Psoas muscle (tissue), 8 donors: Measurements from ENCODE around the gene PAX6. TPM values are rescaled to one million over a fixed set of nuclear protein-coding genes. Genes with fewer than 3 reads are reported as not detected.

Experiments
- ATAC-seq, 4 donors: fragments of 200-7000 bp; cut with Tn5 transposase; one replicate each; pipeline ENCODE4 v1.9.1; 2020; ENCODE audit warnings: moderate library complexity in 3 of 4, mild to moderate bottlenecking in 2 of 4
- DNase-seq, 2 donors: peaks; one replicate each; pipeline ENCODE4 v3.0.0-alpha.2; 2020
- H3K27ac ChIP-seq: fragments of 200-600 bp; one replicate; pipeline ENCODE4 v1.8.0; 2022
- H3K27me3 ChIP-seq, 3 donors: fragments of 200-600 bp in 1 of 3; one replicate each; pipeline versions ENCODE4 v1.6.1 to v1.8.0; 2013 to 2022; ENCODE audit warnings: low read length in 2 of 3, mild to moderate bottlenecking in 2 of 3, moderate library complexity in 1 of 3; ENCODE audit not compliant: insufficient read depth in 3 of 3
- H3K36me3 ChIP-seq, 2 donors: fragments of 200-600 bp in 1 of 2; one replicate each; pipeline versions ENCODE4 v1.6.1 to v1.8.0; 2013 to 2022; ENCODE audit warnings: low read depth in 1 of 2, mild to moderate bottlenecking in 1 of 2, moderate library complexity in 1 of 2; ENCODE audit not compliant: insufficient read depth in 1 of 2
- H3K4me1 ChIP-seq: fragments of 200-600 bp; one replicate; pipeline ENCODE4 v1.8.0; 2022
- H3K4me3 ChIP-seq: fragments of 200-600 bp; one replicate; pipeline ENCODE4 v1.8.0; 2022; ENCODE audit warnings: mild to moderate bottlenecking
- H3K9me3 ChIP-seq: fragments of 200-600 bp; one replicate; pipeline ENCODE4 v1.8.0; 2022
- CTCF ChIP-seq: fragments of 200-600 bp; IDR thresholded peaks from one replicate; pipeline ENCODE4 v1.8.0; 2022; ENCODE audit warnings: antibody characterized with exemption
- WGBS, 3 donors: extraction: QIAGEN DNeasy Blood & Tissue Kit; methylation state at CpG; one replicate each; pipeline versions ENCODE4 v1.1.6 to v1.1.7; 2013; 5-methylcytosine and 5-hydroxymethylcytosine counted together
- intact Hi-C, 2 donors: fragments of 100-400 bp; cut with DNase I; formaldehyde crosslinking; loops; one replicate each; pipeline versions ENCODE4 v1.11.0 to v1.14.2; 2022
- polyA plus RNA-seq, 3 donors: library from polyadenylated mRNA; stranded (reverse); fragments of 200-250 nt; gene quantifications; one replicate each; pipeline ENCODE4 v1.2.3, GENCODE V29; 2013
- total RNA-seq, 4 donors: library from RNA; stranded (reverse); fragmentation: NEBNext Ultra II Directional in 2 of 4; extraction: Animal tissue kit (Norgen Biotek cat#: 25700) in 2 of 4; gene quantifications; one replicate each; pipeline versions ENCODE4 v1.2.1 to v1.2.4, GENCODE V29; 2021 to 2023
- donor health status: healthy with polysubstance abuse.
- donor health status: DM: no; HTN: no; CAD: no; lungs with moderate emphysema.
- donor health status: Bipolar disorder and iron deficiency.
- donor health status: healthy.
- donor health status: DM: yes; HTN: yes; CAD: no.
- donor health status: DM: no; HTN: no; CAD: no.
- donor health status: DM: no; HTN: no; CAD: no.
- donor health status: DM: yes; HTN: yes; CAD: no.

PAX6 gene
- total and polyA plus RNA-seq, 7 donors, result 0.75 TPM; not detected in 6

- ATAC-seq (peak in 3 of 4 donors; percentile 21 to 58 (median 52)), DNase-seq (peak in 1 of 2 donors; percentile 54)
- no peak for TF ChIP-seq CTCF
- Histone ChIP-seq H3K4me3 (peak overlapping the region; percentile 54), H3K27me3 (peaks cover 0 to 83% (median 52%) of the 10 kb centered on the region in 3 donors), H3K36me3 (no peaks in the 10 kb centered on the region), H3K4me1 (peaks cover 19% of the 10 kb centered on the region), H3K27ac (no peak overlapping the region), H3K9me3 (no peaks in the 10 kb centered on the region)
- intact Hi-C loops, result loop anchor here in 1 of 2 donors (10.0 kb wide), 1 partner anchor 154 kb away; no protein-coding TSS in a partner anchor
- WGBS, 3 donors, result 2 to 3% (median 3%) methylated on average over 55 to 60 of the region's 60 CpGs
Observed at GRCh38 chr11:31798554-31799434, 12.3 kb downstream of the PAX6 start.

DNA sequence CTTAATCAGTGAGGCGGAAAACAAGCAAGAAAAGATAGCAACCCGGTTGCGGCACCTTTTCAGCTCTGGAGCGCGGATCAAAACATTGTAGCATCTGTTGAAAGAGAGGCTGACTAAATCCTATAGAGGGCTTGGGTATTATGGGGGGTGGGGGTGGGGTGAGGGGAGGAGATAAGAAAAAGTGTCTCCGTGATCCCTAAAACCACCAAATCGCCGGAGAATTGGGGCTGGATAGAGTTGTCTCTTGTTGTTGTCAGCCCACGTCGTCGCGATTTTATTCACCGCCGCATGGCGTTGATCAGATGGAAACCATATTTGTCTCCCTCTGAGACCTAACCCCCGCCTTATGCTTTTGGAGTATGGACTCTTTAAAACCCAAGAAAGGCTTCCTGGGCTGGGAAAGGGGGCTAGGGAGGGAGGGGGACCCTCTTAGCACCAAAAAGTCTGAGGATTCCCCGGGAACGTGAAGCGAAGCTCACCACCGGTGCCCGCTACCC, 13.0 kb downstream of the PAX6 start:
- no peak for TF ChIP-seq CTCF
- intact Hi-C loops, result loop anchor here in 1 of 2 donors (10.0 kb wide), 1 partner anchor 153 kb away; no protein-coding TSS in a partner anchor

DNA sequence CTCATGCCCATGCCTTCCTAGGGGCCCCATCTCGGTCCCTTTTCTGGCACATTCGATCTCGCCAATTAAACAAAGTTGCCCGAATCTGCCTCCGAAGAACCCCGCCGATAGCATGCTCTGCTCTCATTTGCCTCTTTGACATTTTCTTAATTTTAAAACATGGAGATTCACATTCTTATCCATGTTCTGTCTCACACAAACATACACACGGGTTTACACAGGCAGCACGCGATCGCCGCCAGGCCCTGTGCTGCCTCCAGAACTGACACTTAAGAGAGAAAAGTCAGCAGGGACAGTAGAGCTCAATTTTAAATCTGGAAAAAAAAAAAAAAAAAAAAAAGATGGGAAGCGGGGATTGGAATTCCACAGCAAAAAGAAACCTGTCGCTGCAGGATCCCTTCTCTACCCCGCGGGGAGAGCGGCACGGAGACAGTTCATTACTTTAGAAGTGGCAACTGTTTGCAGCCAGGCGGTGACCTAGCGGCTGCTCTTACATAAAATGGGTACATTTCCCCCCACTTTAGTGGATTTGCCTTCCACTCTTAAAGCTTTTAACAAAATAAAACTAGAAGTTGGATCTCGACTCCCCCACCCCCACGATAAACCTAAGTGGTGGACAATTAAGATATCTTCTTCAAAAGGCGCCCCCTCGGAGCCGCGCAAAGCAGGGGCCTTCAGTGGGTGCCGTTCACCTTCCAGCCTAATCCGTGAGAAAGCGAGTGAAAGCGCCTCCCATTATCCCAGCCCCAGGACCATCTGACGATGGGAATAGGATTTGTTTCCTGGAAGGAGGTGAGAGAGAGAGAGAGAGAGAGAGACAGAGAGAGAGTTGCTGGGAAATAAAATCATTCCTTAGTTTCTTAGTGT, 13.7 kb downstream of the PAX6 start:
- intact Hi-C loops, result loop anchor here in 1 of 2 donors (10.0 kb wide), 1 partner anchor 153 kb away; no protein-coding TSS in a partner anchor
- WGBS, 3 donors, result 11 to 17% (median 15%) methylated on average over 31 of the region's 31 CpGs
- Histone ChIP-seq H3K9me3 (no peaks in the 10 kb centered on the region), H3K27me3 (peaks cover 0 to 69% (median 40%) of the 10 kb centered on the region in 3 donors), H3K36me3 (no peaks in the 10 kb centered on the region), H3K4me1 (peaks cover 19% of the 10 kb centered on the region), H3K4me3 (no peak overlapping the region), H3K27ac (no peak overlapping the region)
- DNase-seq (no peak), ATAC-seq (peak in 1 of 4 donors; percentile 11)
- TF ChIP-seq CTCF, result no peak

More for the DNA sequence above, 13.0 kb downstream of the PAX6 start:
- Histone ChIP-seq H3K4me3 (peak overlapping the region; percentile 54), H3K27me3 (peaks cover 0 to 76% (median 46%) of the 10 kb centered on the region in 3 donors), H3K4me1 (peaks cover 19% of the 10 kb centered on the region), H3K27ac (no peak overlapping the region), H3K9me3 (no peaks in the 10 kb centered on the region), H3K36me3 (no peaks in the 10 kb centered on the region)
- DNase-seq (no peak), ATAC-seq (peak in 1 of 4 donors; percentile 31)
- 4 to 7% (median 7%) methylated on average over 21 of the region's 21 CpGs for WGBS, 3 donors

DNA sequence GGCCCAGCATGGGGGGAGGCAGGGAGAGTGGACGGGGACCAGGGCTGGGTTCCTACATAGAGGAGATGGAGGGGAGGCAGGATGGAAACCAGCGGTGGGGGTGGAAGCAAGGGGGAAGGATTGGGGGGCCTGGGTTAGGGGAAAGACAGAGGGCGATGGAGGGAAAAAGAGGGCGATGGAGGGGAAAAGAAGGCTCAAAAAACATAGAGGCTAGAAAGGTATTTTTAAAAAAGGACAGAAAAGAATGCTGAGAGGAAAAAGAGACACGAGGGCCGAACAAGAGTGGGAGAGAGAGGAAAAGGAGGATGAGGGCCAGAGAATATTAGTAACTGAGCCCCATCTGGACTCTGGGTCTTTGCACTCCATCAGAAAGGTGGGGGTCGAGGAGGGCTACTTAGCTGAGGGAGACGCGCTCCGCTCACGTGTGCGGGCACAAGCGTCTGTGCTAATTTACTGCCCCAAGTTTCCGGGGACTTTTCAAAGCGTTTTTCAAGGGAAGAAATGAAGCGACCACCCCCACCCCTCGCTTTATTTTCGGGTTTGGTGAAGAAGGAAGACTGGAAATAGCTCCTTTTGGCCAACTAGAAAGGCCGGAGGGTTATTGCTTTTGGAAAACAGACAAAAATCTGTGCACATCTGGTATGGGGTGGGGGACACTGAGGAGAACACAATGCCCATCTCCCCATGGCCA, 14.5 kb downstream of the PAX6 start:
- H3K4me3 ChIP-seq, result no peak overlapping the region
- peaks cover 19% of the 10 kb centered on the region for H3K4me1 ChIP-seq
- DNase-seq (no peak), ATAC-seq (no peak)
- intact Hi-C loops, result loop anchor here in 1 of 2 donors (10.0 kb wide), 1 partner anchor 152 kb away; no protein-coding TSS in a partner anchor
- H3K36me3 ChIP-seq, result no peaks in the 10 kb centered on the region
- 20 to 42% (median 36%) methylated on average over 19 of the region's 19 CpGs for WGBS, 3 donors
- H3K27ac ChIP-seq, result no peak overlapping the region
- H3K27me3 ChIP-seq, result peaks cover 0 to 61% (median 40%) of the 10 kb centered on the region in 3 donors
- TF ChIP-seq CTCF, result no peak
- H3K9me3 ChIP-seq, result no peaks in the 10 kb centered on the region
